Lower lobe of right lung (tissue), 2 donors: ENCODE data around the gene S100A3. TPM values are rescaled to one million over a fixed set of nuclear protein-coding genes. Genes with fewer than 3 reads are reported as not detected.
A peak's percentile ranks its signal among the peaks of the same experiment; 100 is the strongest.

Source experiments
- ATAC-seq, 2 donors: fragments of 200-7000 bp; cut with Tn5 transposase; one replicate each; pipeline ENCODE4 v1.9.1; 2020 to 2022; ENCODE audit warnings: mild to moderate bottlenecking in 2 of 2, moderate library complexity in 2 of 2
- DNase-seq: peaks from one replicate; pipeline ENCODE4 v3.0.0-alpha.2; 2020
- H3K27ac ChIP-seq: fragments of 200-600 bp; one replicate; pipeline ENCODE4 v1.8.0; 2022
- H3K27me3 ChIP-seq: fragments of 200-600 bp; one replicate; pipeline ENCODE4 v1.8.0; 2022; ENCODE audit warnings: low read depth
- H3K36me3 ChIP-seq: fragments of 200-600 bp; one replicate; pipeline ENCODE4 v1.8.0; 2022; ENCODE audit warnings: mild to moderate bottlenecking
- H3K4me1 ChIP-seq: fragments of 200-600 bp; one replicate; pipeline ENCODE4 v1.8.0; 2022
- H3K4me3 ChIP-seq: fragments of 200-600 bp; one replicate; pipeline ENCODE4 v1.8.0; 2022; ENCODE audit warnings: mild to moderate bottlenecking
- H3K9me3 ChIP-seq: fragments of 200-600 bp; one replicate; pipeline ENCODE4 v1.8.0; 2022
- CTCF ChIP-seq: fragments of 200-600 bp; IDR thresholded peaks from one replicate; pipeline ENCODE4 v1.8.0; 2022; ENCODE audit warnings: antibody characterized with exemption, mild to moderate bottlenecking
- intact Hi-C: fragments of 100-400 bp; cut with DNase I; formaldehyde crosslinking; loops from one replicate; pipeline ENCODE4 v1.11.0; 2022
- total RNA-seq: library from RNA; stranded (reverse); fragmentation: NEBNext Ultra II Directional; extraction: Animal tissue kit (Norgen Biotek cat#: 25700); gene quantifications from one replicate; pipeline ENCODE4 v1.2.1, GENCODE V29; 2021
- donor health status: DM: no; HTN: yes; CAD: no; lungs with severe emphysema.

S100A3 gene
- total RNA-seq, 1 donor from 2014 or later = 4.5 TPM

GRCh38 chr1:153541641-153542590 is 7.1 kb downstream of the S100A3 start:
- intact Hi-C loops = no loop called here
- no peak for ATAC-seq
- TF ChIP-seq CTCF = no peak
- Histone ChIP-seq H3K27ac (peak overlapping the region; percentile 67), H3K4me3 (no peak overlapping the region), H3K36me3 (peaks cover 16% of the 10 kb centered on the region), H3K27me3 (no peaks in the 10 kb centered on the region), H3K4me1 (peaks cover 72% of the 10 kb centered on the region), H3K9me3 (no peaks in the 10 kb centered on the region)
- DNase-seq = no peak

GRCh38 chr1:153540394-153541361 is 8.4 kb downstream of the S100A3 start, which contains the start of gene S100A5:
TSS of gene S100A5 (minus strand) at chr1:153540934. CDS start at chr1:153540191, 743 bp downstream.
- intact Hi-C loops = no loop called here
- Histone ChIP-seq H3K27me3 (no peaks in the 10 kb centered on the region), H3K4me1 (peaks cover 68% of the 10 kb centered on the region), H3K4me3 (no peak within 1 kb of the TSS), H3K9me3 (no peaks in the 10 kb centered on the region), H3K36me3 (peaks cover 16% of the 10 kb centered on the region), H3K27ac (peak within 1 kb of the TSS; percentile 67)
- no peak for ATAC-seq
- no peak for DNase-seq
- no peak for TF ChIP-seq CTCF

- intact Hi-C loops = no loop called here
- H3K27ac ChIP-seq = no peak overlapping the region
- no peaks in the 10 kb centered on the region for H3K27me3 ChIP-seq
- no peak for DNase-seq
- TF ChIP-seq CTCF = no peak
- H3K4me1 ChIP-seq = peaks cover 63% of the 10 kb centered on the region
- H3K4me3 ChIP-seq = no peak overlapping the region
- H3K9me3 ChIP-seq = no peaks in the 10 kb centered on the region
- no peak for ATAC-seq
- peaks cover 18% of the 10 kb centered on the region for H3K36me3 ChIP-seq
Observed at GRCh38 chr1:153539395-153540093, 9.5 kb downstream of the S100A3 start.

GRCh38 chr1:153538315-153538821 is 10.7 kb downstream of the S100A3 start:
- Histone ChIP-seq H3K4me3 (no peak overlapping the region), H3K9me3 (no peaks in the 10 kb centered on the region), H3K27me3 (no peaks in the 10 kb centered on the region), H3K36me3 (peaks cover 17% of the 10 kb centered on the region), H3K4me1 (peaks cover 63% of the 10 kb centered on the region), H3K27ac (no peak overlapping the region)
- DNase-seq (no peak), ATAC-seq (no peak)
- intact Hi-C loops = no loop called here
- no peak for TF ChIP-seq CTCF

- Histone ChIP-seq H3K9me3 (no peaks in the 10 kb centered on the region), H3K4me3 (no peak overlapping the region), H3K27ac (no peak overlapping the region), H3K4me1 (peaks cover 63% of the 10 kb centered on the region), H3K27me3 (no peaks in the 10 kb centered on the region), H3K36me3 (peaks cover 12% of the 10 kb centered on the region)
- ATAC-seq = no peak
- DNase-seq = no peak
- TF ChIP-seq CTCF = no peak
- intact Hi-C loops = no loop called here
Observed at GRCh38 chr1:153537376-153537730, 11.7 kb downstream of the S100A3 start.
